SKM-1 (cell line): ENCODE results near the gene YES1.
"Not testable (repeated sequence)": the region's sequence is repeated elsewhere in the genome, so short reads cannot be mapped to it uniquely, and the experiment has no call there.

Source experiments
- DNase-seq: peaks from one replicate; lab custom pipeline; 2025; ENCODE audit not compliant: unreplicated experiment; lab: John Stamatoyannopoulos, UW

The YES1 gene

DNA sequence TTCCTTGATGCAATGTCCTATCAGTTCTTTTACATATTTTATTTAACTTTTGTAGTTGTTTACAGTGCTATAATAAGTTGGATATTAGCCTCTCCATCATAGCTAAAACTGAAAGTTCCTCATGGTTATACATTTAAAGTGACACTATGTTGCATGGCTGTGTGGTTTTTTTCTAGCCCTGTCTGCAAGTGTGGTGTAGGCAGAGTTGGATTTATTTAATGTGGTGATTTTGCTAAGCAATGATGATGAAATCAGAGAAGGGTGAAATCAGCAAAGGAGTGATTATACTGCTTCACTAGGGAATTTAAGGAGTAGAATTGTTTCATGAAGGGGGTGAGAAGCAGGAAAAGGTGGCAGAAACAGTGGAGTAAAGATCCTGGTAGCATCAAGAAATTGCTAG, 81.3 kb downstream of the YES1 start:
- DNase-seq = no peak

DNA sequence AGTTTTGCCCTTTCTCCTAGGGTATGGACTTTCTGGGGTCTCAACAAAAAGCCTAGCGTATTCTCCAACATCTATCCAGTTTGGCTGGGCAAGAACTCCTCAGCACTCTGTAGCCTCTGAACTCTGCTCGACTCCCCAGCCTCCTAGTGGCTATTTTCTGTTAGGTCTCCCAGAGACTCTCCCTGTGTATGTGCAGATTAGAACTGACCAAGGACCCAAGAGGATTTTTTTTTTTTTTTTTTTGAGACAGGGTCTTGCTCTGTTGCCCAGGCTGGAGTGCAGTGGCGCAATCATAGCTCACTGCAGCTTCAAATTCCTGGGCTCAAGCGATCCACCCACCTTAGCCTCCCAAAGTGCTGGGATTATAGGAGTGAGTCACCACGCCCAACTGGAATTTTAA, 81.9 kb downstream of the YES1 start:
- not testable (repeated sequence) for DNase-seq

DNA sequence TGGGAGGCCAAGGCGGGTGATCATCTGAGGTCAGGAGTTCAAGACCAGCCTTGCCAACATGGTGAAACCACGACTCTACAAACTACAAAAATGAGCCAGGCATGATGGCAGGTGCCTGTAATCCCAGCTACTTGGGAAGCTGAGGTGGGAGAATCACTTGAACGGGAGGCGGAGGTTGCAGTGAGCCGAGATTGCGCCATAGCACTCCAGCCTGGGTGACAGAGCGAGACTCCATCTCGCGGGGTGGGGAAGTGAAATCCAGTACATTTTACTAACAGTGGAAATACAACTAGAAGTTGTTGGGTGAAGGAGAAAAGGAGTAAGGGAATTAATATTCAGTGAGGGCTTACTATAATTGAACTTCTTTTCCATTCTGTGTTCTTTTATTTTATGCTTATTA, 86.4 kb downstream of the YES1 start:
- no peak for DNase-seq

DNA sequence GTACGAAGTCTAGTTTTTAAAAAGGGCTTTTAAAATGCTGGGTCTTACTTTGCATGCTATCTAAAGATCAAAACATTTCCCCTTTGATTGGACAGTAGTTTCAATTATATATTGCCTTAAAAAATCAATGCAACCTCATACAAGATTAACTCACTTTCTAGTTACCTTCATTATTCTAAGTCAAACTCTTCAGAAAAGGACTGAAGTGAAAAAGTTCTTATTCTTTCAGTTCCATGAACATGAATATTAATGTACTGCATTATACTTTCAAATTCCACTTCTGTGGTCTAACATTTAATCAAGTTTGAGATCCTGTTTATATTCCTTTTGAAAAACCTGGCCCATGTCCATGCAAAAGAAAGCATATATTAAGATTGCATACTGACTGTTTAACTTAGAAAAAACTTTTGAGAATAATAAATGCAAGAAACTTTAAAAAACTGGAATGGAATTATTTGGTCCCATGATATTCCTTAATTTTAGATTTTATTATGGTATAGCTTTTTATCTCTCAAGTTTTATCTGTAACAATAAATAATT, 88.4 kb downstream of the YES1 start:
- no peak for DNase-seq

DNA sequence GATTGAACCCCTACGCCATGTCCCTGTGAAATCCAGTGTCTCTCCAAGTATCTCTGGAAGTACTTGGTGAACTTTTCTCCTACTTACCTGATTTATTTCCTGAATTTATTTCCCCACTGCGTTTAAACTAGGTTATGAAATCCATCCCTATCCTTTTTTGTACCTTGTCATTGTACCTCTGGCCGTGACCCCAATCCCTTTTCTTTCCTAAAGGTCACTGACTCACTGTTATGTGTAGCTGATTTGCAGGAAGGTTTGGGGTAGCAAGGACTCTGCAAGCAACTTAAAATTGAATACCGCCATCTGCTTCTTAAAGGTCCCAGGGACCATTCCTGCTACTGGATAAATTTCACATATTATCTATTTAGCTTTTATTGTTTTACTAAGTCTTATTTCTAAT, 95.0 kb downstream of the YES1 start:
- DNase-seq = no peak

DNA sequence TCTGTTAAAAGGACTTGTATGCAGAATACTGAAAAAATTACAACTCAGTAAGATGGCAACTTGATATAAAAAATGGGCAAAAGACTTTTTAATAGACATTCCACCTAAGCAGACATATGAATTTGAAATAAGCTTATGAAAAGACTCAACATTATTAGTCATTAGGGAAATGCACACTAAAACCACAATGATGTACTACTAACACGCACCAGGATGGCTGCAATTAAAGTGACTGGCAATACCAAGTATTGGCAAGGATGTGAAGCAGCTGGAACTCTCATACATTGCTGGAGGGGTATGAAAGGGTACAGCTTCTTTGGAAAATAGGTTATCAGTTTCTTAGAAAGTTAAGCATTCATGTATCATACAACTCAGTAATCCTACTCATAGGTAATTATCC, 96.4 kb downstream of the YES1 start:
- DNase-seq = no peak

DNA sequence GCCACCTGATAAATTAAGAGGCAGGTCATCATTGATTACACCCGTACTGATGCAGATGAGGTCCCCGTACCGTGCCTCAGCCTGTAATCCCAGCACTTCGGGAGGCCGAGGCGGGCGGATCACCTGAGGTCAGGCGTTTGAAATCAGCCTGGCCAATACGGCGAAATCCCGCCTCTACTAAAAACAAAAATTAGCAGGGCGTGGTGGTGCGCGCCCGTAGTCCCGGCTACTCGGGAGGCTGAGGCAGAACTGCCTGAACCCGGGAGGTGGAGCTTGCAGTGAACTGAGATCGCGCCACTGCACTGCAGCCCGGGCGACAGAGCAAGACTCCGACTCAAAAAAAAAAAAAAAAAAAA, 98.9 kb downstream of the YES1 start:
- DNase-seq = no peak

DNA sequence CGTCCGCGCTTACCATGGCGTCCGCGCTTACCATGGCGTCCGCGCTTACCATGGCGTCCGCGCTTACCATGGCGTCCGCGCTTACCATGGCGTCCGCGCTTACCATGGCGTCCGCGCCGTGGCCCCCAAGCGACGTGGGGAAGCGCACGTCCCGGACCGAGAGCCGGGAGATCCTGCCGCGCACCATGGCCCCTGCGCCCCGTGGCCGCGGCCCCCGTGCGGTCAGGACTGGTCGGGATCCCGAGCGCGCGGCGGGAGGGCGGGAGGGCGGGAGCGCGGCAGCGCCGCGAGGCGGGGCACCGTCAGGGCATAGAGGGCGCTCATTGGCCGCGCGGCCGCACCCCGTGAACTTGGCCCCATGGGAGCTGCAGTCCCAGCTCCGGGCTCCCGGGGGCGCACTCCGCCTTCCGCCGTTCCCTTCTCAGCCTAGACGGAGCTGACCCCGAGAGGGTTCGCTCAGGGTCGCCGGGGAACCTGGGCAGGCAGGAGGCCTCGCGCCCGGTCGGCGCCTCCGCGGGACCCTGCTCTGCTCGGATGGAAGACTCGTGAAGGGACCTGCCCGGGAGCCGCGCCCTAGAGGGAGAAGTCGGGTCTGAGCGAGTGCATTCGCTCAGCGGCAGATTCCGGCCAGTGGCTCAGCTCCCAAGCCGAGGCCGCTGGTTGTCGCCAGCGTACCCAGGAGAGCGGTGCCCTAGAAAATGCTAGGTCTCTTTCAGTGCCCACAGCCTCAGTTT, 99.5 kb downstream of the YES1 start, which contains the start of gene ENOSF1:
TSS of gene ENOSF1 (minus strand) at position 230 of the 734 bp plus-strand sequence. CDS start at position 187, 43 bp downstream.
- peak; percentile 53 for DNase-seq

DNA sequence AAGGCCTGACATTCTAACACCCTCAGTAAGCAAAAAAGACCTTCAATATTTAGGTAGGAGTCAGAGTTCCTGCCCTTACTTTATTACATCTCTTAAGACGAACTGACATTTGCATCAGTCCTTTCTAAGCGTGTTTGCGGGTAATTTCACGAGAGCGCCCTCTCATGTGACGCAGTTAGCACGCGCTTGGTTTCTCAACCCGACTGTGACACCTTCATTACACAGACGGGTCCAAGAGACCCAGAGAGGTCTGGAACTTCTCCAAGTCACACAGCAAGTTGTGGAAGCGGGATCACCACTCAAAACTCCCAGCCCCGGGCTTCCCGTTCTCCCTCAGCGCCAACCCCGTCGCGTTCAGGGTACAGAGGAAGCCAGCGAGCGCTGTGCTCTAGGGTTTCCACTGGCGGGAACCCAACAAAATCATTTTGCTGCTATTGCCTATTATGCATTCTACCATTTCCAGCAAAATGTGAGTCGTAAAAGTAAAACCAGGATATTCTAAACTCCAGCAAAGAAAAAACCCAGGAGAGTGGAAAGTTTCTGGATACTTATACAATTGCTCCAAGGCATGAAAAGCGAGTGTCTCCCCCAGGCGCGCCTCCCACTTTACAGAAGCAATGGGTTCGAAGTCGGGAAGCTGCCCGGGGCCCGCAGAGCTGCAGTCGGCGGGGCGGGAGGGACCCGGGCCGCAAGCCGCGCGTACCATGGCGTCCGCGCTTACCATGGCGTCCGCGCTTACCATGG, 100.2 kb downstream of the YES1 start:
- DNase-seq = peak; percentile 29

DNA sequence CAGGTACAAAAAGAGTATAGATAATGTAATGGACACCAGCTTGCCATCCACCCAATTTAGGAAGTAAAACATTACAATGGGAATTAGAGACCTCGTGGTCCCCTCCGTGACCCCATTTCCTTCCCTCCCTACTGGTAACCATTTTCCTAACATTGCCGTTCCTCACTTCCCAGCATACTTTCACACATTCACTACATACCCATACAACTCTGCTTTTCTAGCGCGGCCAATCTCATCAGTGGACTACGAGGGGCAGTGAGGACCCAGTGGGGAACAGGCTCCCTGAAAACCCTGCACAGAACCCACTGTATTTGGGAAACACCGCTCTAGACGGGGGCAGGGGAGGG, 100.8 kb downstream of the YES1 start:
- DNase-seq = no peak

DNA sequence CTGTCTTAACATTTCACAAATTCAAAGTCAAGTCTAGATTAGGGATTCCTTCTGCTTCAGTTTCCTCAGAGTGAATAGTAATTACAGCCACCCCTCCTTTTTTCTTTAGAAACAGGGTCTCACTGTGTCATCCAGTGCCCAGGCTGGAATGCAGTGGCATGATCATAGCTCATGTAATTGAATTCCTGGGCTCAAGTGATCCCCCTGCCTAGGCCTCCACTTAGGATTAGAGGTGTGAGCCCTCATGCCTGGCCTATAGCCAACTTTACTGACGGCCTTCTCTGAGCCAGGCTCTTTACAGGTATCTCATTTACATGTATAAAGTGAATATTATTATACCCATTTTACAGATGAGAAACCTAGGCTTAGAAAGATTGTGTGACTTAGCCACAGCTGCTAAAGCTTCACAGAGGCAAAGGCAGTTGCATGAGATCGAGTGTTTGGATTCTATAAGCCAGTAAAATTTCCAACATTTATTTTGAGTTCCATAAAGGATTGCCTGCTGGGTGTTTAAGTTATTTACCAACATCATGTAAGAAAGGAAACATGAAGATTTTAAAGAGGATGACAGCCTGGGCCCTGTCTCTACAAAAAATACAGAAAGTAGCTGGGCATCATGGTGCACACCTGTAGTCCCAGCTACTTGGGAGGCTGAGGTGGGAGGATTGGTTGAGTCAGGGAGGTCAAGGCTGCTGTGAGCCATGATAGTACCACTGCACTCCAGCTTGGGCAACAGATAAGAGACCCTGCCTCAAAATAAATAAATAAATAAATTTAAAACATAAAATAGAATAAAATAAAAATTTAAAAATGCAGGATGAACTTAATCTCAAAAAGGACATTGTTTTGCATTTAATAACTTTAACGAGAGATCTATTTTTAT, 101.4 kb downstream of the YES1 start:
- DNase-seq = no peak

DNA sequence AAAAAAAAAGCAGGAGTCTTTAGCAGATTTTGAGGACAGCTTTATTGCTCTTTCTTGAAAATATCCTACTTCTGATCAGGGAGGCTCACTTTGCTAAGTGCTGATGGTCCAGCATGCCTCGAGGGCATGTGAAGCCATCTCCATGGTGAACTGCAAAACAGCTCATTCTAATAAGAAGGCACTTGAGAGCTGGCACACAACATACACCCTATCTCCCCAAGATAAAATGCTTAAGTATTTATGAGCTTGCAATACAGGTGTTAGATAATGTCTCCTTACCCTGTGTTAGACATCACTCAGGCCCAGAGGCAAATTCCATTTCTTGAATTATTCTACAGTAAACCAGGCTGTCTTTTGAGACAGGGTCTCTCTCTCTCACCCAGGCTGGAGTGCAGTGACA, 102.3 kb downstream of the YES1 start:
- no peak for DNase-seq

DNA sequence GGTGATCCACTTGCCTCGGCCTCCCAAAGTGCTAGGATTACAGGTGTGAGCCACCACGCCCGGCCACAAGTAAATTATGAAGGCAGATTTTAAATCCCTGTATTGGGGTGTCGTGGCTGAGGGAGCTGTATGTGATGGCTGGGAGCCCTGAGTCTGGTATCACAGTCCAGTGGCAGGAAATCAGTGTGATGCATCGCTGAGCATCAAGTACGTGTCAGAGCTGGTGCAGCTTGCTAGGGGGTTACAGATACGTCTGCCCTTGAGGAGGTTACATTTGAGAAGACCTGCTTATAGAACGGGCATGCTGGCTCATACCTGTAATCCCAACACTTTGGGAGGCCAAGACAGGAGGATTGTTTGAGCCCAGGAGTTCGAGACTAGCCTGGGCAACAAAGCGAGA, 103.9 kb downstream of the YES1 start:
- DNase-seq = no peak

DNA sequence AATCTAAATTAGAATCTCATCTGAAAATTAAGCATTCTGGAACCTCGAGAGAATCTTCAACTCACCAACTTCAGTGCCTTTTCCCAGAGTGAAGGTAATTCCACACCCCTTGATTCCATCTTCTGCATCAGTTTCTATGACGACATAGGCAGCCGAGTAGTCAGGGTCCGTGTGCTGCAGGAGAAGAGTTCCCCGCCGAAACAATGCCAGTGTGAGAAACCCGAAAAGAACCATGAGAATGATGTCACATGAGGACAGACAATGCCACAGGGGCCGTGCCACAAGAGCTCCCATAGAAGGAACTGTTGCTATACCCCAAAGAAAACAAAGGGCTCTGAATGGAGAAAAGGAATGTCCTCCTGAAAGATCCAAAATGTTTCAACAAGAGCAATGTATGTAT, 105.6 kb downstream of the YES1 start:
- no peak for DNase-seq

DNA sequence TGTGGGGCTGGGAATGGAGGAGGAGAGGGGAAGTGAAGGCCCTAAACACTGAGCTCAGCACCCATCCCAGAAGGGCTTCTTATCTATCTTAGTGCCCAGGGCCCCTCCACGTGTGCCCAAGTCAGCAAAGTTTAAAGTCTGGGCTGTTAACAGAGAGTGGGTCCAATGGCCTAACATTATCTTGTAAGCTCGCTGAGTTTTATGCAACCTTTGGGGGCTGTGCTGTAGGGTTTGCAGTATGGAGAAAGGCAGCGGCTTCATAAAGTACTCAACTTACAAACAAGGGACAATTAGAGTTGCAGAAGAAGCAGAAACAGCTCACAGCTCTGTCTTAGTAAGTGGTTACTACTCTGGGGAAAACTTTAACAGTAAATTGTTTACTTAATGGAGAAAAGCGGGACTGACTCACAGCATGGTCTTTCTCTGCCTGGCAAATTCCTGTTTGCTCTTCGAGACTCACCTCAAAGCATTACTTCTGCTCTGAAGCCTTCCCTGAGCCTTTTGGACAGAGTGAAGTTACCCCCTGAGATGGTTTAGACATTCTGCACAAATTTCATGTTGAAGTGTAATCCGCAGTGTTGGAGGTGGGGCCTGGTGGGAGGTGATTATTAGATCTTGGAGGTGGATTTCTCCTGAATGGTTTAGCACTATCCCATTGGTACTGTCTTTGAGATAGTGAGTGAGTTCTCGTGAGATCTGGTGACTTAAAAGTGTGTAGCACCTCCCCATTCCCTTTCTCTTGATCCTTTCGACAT, 108.7 kb downstream of the YES1 start:
- DNase-seq = no peak

DNA sequence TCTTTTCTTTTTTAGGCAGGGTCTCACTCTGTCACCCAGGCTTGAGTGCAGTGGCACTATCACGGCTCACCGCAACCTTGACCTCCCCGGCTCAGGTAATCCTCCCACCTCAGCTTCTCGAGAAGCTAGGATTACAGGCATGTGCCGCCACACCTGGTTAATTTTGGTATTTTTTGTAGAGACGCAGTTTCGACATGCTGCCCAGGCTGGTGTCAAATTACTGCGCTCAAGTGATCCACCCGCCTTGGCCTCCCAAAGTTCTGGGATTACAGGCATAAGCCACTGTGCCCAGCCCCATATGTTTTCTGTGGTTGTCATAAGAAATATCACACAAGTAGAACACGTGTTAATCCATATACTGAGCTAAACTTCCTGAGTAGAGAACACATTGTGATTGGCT, 114.2 kb downstream of the YES1 start:
- no peak for DNase-seq

DNA sequence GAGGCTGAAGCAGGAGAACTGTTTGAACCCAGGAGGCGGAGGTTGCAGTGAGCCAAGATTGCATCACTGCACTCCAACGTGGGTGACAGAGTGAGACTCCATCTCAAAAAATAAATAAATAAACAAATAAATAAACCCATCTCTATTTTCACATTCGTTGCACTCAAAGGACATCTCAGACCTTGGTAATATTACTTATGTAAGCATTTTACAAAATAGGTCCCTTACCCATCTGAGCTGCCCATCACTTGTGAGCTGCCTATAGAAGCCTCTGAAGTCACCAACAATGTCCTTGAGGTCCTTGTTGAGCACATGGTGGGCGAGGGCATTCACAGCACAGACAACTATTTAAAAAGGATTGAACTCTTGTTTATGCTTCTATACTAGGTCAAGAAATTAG, 115.0 kb downstream of the YES1 start:
- no peak for DNase-seq

DNA sequence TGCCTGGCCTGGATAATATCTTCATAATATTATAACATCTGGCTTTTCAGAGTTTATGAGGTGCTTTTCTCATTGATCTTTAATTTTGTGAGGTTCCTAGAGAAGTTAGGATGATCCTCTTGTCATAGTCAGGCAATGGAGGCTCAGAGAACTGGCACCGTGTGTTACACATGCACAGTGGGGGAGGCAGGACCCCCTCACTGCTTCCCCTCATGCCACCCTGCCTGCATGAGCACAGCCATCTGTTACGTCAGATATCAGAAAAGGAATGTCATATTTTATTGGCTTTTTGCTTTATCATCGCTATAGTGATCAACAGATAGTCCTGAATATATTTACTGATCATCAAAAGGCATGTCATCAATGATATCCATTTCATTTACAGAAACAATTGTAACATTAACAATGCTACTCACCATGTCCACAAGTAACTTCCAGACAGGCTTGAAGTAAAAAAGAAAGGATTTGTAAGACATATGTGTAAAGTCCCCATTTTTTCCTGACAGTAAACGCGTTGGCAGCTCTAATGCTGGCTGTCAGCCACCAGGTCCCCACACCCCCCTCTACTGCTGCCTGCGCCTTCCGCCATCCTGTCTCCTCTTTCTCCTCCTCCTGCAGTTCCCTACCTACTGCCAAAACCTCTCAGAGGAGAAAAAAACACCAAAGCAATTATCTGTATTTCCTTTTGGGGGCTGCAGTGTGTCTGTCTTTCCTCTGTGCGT, 118.4 kb downstream of the YES1 start:
- no peak for DNase-seq

DNA sequence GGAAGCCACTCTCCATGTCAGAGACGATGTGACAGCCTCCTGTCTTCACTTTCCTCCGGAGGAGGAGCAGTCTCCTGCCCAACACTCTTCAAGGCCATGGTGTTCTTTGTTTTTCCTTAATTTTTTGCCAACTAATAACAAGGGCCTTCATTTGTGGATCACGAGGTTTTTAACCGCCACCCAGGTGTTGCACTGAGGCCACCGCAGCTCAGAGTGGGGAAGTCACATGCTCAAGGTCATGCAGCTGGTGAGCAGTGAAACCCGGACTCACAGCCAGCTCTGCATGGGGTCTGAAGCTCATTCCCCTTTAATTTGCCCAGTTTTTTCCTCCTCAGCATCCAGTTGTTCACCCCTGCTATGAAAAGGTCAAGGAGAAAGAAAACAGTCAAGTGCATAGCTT, 119.2 kb downstream of the YES1 start:
- DNase-seq = no peak

DNA sequence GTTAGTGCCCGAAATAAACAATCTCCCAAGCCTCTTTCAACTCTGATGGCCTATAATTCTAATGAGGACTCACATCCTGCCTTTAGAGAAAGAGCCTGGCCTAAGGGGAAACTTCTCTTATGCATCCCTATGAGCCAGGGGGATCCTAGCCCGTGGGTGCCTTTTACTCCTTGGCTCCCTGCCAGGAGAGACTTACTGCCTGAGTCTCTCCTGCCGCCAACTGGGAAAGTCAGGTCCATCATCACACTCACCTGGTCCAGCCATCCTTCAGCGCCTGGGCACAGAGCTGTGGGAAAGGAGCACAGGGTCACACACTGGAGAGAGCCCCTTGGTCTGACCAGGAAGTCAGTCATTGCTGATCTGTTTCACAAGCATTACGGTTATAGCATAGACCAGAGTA, 123.7 kb downstream of the YES1 start:
- no peak for DNase-seq
